ENCODE measurements around the gene RND3.

RND3 gene

DNA sequence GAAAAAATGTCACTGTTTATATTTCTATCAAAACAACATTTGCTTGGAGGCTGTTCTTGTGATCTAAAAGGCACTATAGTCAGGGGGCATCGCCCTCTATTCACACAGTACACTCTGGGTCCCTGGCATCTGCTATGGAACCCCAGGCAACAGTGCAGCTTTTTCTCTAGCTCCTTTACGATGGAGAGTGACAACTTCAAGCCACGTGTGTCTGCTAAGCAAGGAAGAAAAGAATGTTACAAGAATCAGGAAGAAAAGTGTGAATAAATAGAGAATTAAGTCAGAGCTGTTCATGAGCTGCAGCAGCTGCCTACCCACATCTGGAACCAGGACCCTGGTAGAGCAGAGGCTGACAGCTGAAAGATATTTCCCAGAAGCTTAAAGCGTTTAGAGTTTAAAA, 11.2 kb downstream of the RND3 start:
- DNase-seq (ENCODE audit: low read depth): no peak

DNA sequence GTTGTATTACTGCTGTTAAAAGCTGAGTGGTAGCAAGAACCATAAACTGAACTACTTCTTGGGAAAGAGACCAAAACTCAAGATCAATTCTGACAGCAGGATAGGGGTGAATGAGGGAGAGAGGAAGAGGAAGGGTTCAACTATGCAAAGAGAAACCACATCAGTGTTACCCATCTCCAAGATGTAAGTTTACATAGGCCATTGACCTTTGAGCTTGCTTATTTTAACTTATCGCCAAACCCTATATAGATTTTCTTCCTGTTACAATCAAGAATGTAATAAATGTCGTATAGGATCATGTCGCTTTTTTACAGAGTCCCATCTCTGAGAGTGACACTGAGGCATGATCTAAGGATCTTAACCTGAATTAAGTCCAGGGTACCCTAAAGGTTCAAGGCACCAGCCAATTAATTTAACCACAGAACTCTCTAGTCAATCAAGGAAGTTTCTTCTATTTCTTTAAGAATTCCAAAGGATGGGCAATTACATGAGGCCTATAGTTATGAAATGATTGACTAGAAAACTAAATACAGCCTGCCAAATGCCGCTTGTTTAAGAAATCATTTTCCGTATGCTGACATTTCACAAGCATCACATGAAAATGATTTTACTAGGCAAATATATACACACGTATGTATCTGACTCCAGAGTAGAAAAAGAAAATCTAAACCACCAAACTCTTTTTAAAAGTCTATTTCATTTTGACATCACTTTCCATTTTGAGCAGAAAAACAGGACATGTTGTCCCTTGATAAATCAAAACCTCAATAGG, 11.8 kb downstream of the RND3 start:
- DNase-seq (ENCODE audit: low read depth): no peak

DNA sequence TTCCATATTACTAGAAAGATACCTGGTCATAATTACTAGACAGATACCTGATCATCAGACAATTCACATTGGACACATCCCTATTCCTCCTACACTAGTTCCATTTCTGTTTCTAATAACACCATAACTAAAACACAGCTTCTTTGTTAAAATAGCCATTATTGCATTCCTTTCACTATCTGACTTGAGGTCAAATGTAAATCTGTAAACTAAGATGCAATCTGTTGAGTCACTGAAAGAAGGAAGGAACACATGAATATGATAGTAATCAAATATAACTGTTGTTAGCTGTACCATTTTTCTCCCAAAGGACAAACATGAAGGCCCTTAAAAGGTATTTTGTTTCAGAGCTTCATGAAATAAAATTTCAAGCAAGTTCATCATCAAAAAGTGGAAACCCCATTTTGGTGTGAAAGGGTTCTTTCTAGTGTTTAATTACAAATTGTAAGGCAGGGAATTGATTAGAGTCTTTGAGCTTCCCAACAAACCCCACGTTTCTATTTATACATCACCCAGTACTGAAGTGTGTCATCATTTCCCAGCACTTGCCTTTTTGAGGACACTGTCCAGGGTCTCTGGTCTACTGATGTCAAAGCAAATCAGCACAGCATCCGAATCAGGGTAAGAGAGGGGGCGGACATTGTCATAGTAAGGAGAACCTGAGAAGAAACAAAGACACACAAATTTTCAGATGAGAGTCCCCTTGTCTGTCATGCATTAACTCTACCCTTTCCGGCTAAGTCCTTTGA, 13.0 kb downstream of the RND3 start:
- DNase-seq (ENCODE audit: low read depth): no peak

DNA sequence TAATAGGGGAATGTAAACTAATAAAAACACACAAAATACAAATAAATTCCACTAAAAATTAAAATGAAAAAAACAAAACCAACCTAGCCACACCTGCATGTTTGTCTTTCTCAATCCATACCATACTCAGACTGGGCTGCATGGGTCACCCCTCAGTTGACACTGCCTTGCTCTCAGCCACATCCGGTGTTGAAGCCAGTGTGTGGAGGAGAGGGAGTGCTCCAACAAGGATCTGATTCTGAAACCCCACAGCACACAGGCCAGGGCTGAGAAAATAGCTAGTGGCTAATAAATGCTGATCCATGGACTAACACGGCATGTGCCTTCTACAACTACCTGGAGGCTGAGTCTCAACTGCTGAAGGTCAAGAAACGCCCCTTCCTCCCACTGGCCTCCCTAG, 13.7 kb downstream of the RND3 start:
- DNase-seq (ENCODE audit: low read depth): no peak

DNA sequence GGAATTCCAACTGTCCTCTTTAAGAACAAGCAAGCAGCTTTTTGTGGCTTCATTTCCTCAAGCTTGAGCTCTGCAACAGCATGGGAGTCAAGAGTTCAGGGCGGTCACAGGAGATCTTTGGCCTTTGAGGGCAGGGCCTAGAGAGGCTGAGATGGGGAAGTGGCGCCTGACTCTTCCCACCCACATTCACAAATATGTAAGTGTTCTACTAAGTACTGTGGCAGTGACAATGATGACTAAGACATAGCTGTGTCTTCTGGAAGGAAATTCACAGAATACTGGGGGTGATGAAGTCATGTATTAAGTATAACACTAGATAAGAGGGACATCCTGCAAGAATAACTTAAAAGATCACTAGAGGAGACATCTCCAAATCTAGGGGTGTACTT, 15.0 kb downstream of the RND3 start:
- no peak for DNase-seq (ENCODE audit: low read depth)

DNA sequence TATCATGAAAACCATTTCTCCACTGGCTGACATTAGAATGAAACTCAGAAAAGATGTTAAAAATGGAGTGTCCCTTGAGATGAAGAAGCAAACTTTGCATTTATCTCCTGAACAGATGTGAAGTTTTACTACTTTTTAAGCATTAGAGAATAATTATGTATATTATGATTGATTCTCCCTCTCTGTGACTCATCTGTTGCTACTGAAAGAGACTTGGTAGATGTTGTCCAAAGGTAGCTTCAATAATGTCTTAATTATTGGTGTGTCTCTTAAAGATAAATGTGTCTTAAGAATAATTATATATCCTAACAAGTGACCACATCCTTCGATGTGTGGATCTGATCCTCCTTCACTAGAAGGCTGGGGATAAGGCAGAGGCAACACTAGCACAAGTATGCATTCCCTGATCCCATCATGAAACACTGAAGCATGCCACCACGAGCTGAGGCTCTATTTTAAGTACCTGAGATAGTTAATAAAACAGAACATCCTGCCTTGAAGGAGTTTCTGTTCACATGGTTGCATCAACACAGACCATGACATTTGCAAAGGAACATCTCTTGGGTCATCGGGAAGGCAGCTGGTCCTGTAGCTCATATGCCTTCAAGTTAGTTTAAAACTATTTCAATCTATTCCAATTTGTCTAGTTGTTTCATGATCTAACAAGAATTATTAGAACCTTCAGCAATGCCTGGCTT, 15.5 kb downstream of the RND3 start:
- DNase-seq (ENCODE audit: low read depth): no peak

DNA sequence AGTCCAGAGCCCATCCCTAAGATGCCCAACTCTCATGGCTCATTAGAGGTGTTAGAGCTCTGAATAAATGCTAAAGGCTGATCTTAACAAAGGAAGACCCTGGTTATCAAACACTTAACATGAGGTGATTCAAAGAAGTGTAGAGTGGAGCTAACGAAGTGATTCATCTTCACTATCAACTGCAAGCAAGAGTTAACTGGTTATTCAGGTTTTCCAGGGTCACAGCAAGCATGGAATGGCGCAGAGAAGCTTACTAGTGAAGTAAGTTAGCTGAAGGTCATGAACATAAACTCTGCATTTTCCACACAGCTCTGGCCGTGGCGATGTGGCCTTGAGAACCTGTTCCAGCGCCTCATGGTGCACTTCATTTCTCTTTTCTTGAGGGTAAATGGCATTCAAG, 17.0 kb downstream of the RND3 start:
- no peak for DNase-seq (ENCODE audit: low read depth)

DNA sequence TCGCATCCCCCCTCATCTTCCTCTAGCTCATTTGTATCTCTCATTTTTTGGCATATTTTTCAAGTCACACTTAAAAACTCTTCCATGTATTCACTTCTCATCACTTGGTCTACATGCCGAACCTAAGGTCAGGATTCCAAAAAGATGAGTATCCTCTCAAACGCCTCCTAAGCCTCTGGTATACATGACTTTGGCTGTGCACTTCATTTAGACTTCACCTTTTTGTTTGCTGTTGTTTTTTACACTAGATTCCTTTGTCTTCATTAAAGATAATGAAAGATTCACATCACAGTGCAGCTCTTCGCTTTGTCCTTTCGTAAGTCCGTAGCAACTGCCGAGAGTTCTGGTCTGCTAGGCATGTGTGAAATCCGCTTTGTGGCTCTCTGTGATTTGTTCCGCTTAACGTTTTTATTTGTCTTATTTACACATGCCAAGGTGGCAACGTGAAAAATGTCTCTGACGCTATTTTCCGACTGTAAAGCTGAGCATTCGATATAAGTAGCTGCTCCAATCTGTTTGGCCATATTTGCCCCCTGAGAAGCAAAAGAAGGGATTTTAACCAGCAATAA, 17.7 kb downstream of the RND3 start:
- DNase-seq (ENCODE audit: low read depth): no peak

DNA sequence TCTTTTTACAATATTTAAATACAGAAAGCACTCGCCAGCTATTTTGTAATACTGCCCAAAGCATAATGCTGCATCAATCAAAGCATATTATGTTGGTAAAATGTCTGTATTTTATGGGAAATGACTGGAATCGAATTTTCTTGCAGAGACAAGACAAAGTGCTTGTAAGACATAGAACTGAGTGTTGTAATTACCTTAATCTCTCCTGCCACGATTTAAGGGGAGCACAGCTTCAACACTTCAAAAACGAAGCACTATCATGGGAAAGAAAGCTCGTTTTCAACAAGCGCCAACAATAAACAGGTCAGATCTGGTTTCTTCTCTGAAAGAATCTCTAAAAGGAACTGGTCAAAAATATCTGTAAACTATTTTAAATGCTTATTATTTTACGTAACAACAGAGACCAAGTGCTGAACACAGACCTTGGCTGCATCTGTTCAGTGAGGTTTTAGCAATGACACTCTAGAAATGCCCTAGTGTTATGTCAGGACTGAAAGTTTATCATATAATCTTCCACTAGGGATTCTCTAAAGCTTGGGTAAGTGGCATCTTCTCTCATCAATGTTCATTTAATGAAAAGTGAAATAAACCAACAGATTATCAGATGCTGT, 19.0 kb downstream of the RND3 start:
- no peak for DNase-seq (ENCODE audit: low read depth)

DNA sequence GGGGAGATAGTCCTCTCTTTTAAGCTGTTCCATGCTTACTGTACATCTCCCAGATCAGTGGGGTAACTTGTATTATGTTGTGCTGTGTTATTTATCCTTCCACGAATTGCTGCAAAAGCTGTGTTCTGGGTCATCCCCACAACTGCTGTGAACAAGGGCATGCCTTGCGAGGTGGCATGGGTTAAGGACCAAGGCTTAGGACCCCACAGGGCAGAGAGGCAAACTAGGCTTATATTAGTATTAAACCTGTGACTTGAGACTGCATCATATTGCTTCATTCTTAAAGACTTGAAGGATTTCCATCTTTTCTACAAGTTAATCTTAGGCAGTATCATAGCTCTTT, 19.9 kb downstream of the RND3 start:
- no peak for DNase-seq (ENCODE audit: low read depth)

DNA sequence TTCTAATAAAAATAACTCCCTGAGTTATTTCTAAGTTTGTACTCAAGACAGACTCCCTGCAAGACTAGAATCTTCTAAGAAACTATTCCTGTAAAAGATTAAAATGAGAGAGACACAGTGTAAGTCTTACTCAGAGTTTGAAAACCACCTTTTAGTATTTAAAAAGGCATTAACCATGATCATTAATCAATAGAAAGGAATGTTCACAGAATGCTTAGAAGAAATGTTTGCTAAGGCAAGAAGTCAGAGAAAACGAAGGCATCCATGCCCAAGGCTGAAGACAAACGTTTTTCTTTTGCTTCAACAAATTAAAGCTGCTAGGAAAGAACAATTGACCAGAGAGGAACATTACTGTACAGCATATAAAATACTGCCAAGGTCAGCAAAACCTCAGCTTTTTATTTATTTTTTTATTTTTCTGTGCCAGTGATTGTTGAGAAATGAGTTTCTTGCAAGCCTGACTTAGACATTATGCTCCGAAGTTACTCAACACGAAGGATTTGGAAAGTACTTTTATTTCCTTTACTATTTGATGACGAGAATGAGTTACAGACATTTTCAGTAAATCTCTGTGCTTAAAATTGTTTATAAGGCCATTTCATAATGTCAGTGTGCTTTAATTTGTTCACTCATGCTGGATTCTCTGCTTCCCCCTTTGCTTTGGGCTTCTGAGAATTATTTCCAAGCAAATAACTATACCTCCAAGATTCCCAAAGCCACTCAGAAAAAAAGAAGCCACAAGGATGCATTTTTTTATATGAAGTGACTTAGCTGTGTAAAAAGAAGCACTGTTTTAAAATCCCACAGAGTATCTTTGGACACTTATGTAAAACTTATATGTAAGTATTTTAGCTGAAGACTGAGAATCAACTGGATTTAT, 20.5 kb downstream of the RND3 start:
- peak; percentile 78 for DNase-seq (ENCODE audit: low read depth)

DNA sequence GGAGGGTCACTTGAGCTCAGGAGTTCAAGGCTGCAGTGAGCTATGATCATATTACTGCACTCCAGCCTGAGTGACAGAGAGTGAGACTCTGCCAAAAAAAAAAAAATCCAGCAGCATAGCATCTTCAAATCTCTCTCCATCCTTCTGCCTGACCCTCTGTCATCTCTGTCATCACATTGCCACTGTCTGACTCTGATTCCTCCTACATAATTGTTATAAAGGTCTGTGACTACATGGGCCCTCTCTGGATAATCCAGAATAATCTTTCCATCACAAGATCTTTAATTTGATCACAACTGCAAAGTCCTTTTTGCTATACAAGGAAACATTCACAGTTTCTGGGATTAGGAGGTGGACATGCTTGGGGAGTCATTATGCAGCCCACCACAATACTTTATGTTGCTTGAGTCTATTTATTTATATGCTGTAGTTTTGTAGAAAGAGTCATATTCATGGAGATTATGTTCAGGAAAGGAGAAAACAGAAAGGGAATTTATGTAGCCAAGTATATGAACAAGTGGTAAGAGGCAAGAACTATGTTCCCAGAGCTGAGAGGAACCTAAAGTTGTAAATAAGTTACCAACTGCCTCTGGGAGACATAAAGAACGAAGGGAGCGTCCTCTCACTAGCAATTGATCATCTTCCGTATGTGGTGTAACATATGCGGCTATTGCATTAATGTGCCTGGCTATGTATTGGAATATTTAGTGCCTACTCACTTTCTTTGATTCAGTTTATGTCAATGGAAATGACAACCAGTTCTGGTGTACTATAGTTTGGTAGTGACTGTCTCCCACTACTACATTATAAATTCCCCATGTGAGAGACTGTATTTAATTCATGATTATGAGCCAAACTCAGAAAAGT, 21.5 kb downstream of the RND3 start:
- DNase-seq (ENCODE audit: low read depth): no peak

DNA sequence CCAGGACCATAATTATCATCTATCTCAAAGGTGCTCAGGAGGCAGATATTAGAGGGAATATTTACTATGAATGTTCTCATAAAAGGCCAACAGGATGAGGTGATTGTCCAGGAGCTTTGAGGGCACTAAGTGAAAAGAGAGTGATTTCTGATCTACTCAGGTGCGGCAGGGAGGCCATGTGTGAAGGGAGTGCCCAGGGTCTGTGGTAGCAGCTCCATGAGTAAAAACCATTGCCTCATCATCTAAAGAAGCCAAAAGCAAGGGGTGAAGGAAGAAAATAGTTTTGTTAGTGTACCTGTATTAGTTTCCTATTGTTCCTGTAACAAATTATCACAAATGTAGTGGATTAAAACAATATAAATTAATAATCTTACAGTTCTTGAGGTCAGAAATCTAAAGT, 22.5 kb downstream of the RND3 start:
- no peak for DNase-seq (ENCODE audit: low read depth)

DNA sequence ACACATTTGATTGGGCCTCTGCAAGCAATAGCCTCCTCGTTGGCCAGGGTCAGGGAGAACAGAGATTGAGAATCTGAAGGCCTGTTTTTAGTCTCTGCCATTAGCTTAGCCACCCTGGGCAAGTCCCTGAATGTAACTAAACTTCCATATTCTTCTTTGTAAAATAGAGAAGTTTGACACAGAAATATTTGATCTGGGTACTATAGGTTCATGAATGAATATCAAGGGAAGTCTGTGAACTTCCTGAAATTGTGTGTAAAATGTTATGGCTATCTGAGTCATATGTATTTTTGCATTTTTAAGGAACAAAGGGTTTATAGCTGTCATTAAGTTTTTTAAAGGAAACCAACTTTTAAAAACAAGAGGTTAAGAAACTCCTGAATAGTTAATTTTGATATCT, 23.2 kb downstream of the RND3 start:
- DNase-seq (ENCODE audit: low read depth): no peak

DNA sequence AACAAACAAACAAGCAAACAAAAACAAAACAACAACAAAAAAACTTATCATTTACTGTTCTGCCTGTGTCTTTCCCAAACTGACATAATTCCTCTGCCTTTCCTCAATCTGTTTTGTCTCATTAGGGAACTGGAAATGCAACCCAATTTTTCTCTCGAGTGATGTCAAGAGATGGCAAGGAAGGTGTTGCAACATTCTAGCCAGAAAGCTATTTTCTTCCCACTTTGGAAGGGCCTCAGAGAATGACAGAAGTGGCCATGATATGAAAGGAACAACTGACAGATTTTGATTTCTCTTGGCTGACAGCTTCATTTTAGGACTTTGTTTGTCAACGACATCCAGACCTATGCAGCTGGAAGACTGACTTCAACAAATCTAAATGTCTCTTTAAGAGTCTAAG, 24.7 kb downstream of the RND3 start:
- DNase-seq (ENCODE audit: low read depth): no peak

DNA sequence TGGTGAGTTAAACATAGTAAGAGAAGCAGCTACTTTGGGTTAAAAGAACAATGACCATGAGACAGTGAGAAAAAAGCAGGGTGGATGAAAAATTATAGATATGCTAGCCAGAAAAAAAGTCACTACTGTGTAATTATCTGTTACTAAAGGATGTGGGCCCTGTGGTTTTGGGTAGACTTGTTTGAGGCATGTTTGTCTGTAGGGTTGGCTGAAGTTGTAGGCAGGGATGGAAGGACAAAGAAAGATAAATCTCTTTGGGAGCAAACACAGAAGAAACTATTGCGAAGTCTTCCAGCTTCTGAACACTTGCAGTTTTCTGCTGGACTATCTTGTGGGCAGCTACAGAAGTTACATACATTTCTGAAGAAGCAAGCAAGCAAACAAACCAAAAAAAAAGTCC, 28.2 kb downstream of the RND3 start:
- no peak for DNase-seq (ENCODE audit: low read depth)

DNA sequence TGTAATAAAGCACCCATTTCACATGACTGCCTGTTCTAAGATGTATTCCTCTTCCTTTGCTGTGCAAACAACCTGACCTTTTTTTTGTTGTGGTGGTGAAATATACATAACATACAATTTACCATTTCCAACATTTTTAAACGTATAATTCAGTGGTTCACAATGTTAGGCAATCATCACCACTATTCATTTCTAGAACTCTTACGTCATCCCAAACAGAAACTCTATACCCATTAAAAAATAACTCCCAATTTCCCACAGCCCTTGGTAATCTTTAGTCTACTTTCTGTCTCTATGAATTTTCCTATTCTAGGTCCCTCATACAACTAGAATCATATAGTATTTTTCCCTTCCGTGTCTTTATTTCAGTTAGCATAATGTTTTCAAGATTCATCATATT, 36.7 kb downstream of the RND3 start:
- DNase-seq (ENCODE audit: low read depth): no peak

DNA sequence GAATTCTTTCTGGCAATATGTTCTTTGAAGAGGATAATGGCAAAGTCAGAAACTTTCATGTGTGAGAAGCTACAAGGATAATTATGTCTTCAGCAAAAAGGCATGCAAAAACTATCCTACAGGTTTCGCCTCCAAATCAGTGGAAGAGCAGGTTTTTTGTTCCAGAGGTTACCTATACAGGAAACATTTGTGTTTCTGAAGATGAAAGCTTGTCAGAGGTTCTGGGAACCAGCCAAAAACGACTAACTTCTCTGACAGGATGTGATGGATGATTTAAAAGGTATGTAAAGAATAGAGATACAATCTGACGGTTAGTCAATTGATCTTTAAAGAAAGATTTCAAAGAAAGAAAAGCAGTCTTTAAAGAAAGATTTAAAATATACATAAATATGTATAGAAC, 37.6 kb downstream of the RND3 start:
- no peak for DNase-seq (ENCODE audit: low read depth)

DNA sequence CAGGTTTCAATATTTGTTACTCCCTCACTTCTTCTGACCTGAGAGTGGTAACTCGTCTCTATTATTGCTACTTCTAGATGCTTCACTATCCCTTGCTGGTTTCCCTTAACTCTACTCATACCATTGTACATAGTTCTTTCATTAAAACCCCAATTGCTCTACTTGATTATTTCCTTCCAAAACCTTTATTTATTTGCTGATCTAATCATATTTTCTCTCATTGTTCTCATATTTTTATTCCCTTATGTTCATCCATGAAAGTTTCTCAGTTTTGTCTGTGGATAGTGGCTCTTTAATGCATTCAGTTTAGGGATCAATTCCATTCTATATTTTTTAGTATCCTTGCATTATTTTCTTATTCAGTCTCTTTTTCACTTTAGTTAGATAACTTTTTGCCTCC, 42.1 kb downstream of the RND3 start:
- DNase-seq (ENCODE audit: low read depth): no peak

DNA sequence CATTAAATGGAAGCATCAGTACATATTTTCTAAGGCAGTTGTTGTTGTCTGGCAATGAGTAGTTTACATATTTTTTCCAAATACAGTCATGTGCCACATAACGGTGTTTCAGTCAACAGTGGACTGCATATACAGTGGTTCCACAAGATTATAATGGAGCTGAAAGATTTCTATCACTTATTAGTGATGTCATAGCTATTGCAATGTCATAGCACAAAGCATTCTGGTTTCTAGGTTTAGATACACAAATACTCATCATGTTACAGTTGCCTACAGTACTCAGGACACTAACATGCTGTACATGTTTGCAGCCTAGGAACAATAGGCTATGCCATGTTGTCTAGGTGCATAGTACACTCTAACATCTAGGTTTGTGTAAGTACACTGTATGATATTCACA, 45.0 kb downstream of the RND3 start:
- DNase-seq (ENCODE audit: low read depth): no peak

DNA sequence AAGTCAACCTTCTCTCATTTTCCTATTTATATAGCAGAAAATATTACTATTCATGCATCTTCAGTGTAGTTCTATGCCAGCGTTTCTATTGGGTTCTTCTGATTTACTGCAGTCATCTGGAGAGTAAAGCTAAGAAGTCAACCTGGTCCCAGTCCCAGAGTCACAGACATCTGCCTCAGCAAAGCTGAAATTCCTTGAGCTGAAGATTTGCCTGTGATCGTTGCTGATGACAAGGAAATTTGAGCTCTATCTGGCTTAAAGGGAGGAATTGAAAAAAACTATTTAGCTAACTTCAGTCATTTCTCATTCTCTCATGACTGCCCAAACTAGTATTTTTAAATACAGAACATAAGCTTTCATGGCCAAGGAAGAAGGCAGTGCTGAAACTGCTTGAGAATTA, 45.7 kb downstream of the RND3 start:
- DNase-seq (ENCODE audit: low read depth): peak; percentile 17

Data from stromal cell of bone marrow (primary cell).